Ishikawa (cell line): ENCODE measurements around the gene APOB.

Source experiments
- CEBPB ChIP-seq: IDR thresholded peaks from 2 replicates; pipeline ENCODE4 v1.6.1; 2012
- CREB1 ChIP-seq: IDR thresholded peaks from 2 replicates; pipeline ENCODE4 v1.6.1; 2012; ENCODE audit warnings: low read depth
- EGR1 ChIP-seq: IDR thresholded peaks from 2 replicates; pipeline ENCODE4 v1.6.1; 2012
- EP300 ChIP-seq: IDR thresholded peaks from 2 replicates; pipeline ENCODE4 v1.6.1; 2012; ENCODE audit warnings: borderline replicate concordance
- FOXM1 ChIP-seq: IDR thresholded peaks from 2 replicates; pipeline ENCODE4 v1.6.1; 2012; ENCODE audit warnings: low read depth, borderline replicate concordance
- MAX ChIP-seq: IDR thresholded peaks from 2 replicates; pipeline ENCODE4 v1.6.1; 2012
- RAD21 ChIP-seq: IDR thresholded peaks from 2 replicates; pipeline ENCODE4 v1.6.1; 2012; ENCODE audit warnings: low read depth
- REST ChIP-seq: IDR thresholded peaks from 2 replicates; pipeline ENCODE4 v1.6.1; 2012; ENCODE audit warnings: low read depth, mild to moderate bottlenecking
- TAF1 ChIP-seq: IDR thresholded peaks from 2 replicates; pipeline ENCODE4 v1.6.1; 2012; ENCODE audit warnings: low read depth, mild to moderate bottlenecking
- TCF12 ChIP-seq: IDR thresholded peaks from 2 replicates; pipeline ENCODE4 v1.6.1; 2012; ENCODE audit warnings: low read depth
- TEAD4 ChIP-seq: IDR thresholded peaks from 2 replicates; pipeline ENCODE4 v1.6.1; 2012
- USF1 ChIP-seq: IDR thresholded peaks from 2 replicates; pipeline ENCODE4 v1.6.1; 2012
- YY1 ChIP-seq: IDR thresholded peaks from 2 replicates; pipeline ENCODE4 v1.6.1; 2012; ENCODE audit warnings: low read depth
- ZBTB7A ChIP-seq: IDR thresholded peaks from 2 replicates; pipeline ENCODE4 v1.6.1; 2012; ENCODE audit warnings: low read depth

GRCh38 chr2:20997953-20998722, 45.7 kb downstream of the APOB start:
- TF ChIP-seq REST (no peak), ZBTB7A (no peak), EGR1 (no peak), EP300 (no peak), YY1 (no peak), CEBPB (no peak), FOXM1 (no peak), RAD21 (no peak), USF1 (no peak), TAF1 (no peak), TCF12 (no peak), CREB1 (no peak), MAX (no peak), TEAD4 (no peak)
